HK-2 (cell line): ENCODE results near the gene INTS15.

Source experiments
- DNase-seq: peaks from one replicate; pipeline ENCODE4 v3.0.0-alpha.2; 2018; ENCODE audit not compliant: unreplicated experiment

Gene INTS15

GRCh38 chr7:6589829-6590644 is at the start of gene INTS15:
TSS of gene INTS15 (plus strand) at chr7:6590021. CDS start at chr7:6590284, 263 bp downstream.
- DNase-seq, result peak; percentile 81

GRCh38 chr7:6542368-6542767 is 47.5 kb upstream of the INTS15 start:
- DNase-seq, result no peak

GRCh38 chr7:6545398-6546126 is 44.3 kb upstream of the INTS15 start:
- DNase-seq, result no peak

GRCh38 chr7:6546498-6547251 is 43.1 kb upstream of the INTS15 start:
- DNase-seq, result no peak

- no peak for DNase-seq
These were observed 42.4 kb upstream of the INTS15 start for GRCh38 chr7:6547400-6547799.

- DNase-seq, result no peak
These were observed 38.8 kb upstream of the INTS15 start, which contains the start of gene GRID2IP for GRCh38 chr7:6551016-6551511. TSS of gene GRID2IP (minus strand) at chr7:6551461. CDS start at chr7:6551436, 25 bp downstream.

- no peak for DNase-seq
These were observed 36.3 kb upstream of the INTS15 start for GRCh38 chr7:6553448-6554044.

- DNase-seq, result no peak
These were observed 35.0 kb upstream of the INTS15 start for GRCh38 chr7:6554848-6555247.

- DNase-seq, result no peak
These were observed 33.6 kb upstream of the INTS15 start for GRCh38 chr7:6556196-6556595.

- DNase-seq, result peak; percentile 35
These were observed 31.0 kb upstream of the INTS15 start for GRCh38 chr7:6558837-6559236.

- no peak for DNase-seq
These were observed 29.9 kb upstream of the INTS15 start for GRCh38 chr7:6559896-6560295.

- no peak for DNase-seq
These were observed 27.7 kb upstream of the INTS15 start for GRCh38 chr7:6562106-6562505.

GRCh38 chr7:6563936-6564770 is 25.7 kb upstream of the INTS15 start:
- DNase-seq, result no peak

GRCh38 chr7:6565655-6566054 is 24.2 kb upstream of the INTS15 start:
- no peak for DNase-seq

- DNase-seq, result no peak
These were observed 21.9 kb upstream of the INTS15 start for GRCh38 chr7:6567886-6568285.

- no peak for DNase-seq
These were observed 18.6 kb upstream of the INTS15 start for GRCh38 chr7:6571160-6571779.

- no peak for DNase-seq
These were observed 14.4 kb upstream of the INTS15 start for GRCh38 chr7:6575281-6576023.

- no peak for DNase-seq
These were observed 13.6 kb upstream of the INTS15 start for GRCh38 chr7:6576024-6576866.
